ENCODE results near the gene ZNF14. TPM values are rescaled to one million over a fixed set of nuclear protein-coding genes. Genes with fewer than 3 reads are reported as not detected.
"Not testable (repeated sequence)": the region's sequence is repeated elsewhere in the genome, so short reads cannot be mapped to it uniquely, and the experiment has no call there.

ZNF14 gene
- total RNA-seq: 10 to 100 TPM in 3 of 4 donors, 1 to 10 TPM in 1; 5.6 to 29.1 (median 20.4) TPM

GRCh38 chr19:19732579-19733501 lies at the start of gene ZNF14:
TSS of gene ZNF14 (minus strand) at chr19:19733112. CDS start at chr19:19732958, 154 bp downstream.
- intact Hi-C loops (cut with DNase I; ENCODE audit: low total_unique reads): no loop called here
- Histone ChIP-seq H3K27me3 (no peaks in the 10 kb centered on the region), H3K4me3 (peak within 1 kb of the TSS; percentile 54 to 88), H3K36me3 (no peaks in the 10 kb centered on the region), H3K4me1 (no peaks in the 10 kb centered on the region), H3K9me3 (peaks cover 0 to 26% of the 10 kb centered on the region in 2 donors), H3K27ac (peak within 1 kb of the TSS; percentile 36 to 77)
- DNase-seq: peak; percentile 92 to 94
- TF ChIP-seq, protein P1, sequence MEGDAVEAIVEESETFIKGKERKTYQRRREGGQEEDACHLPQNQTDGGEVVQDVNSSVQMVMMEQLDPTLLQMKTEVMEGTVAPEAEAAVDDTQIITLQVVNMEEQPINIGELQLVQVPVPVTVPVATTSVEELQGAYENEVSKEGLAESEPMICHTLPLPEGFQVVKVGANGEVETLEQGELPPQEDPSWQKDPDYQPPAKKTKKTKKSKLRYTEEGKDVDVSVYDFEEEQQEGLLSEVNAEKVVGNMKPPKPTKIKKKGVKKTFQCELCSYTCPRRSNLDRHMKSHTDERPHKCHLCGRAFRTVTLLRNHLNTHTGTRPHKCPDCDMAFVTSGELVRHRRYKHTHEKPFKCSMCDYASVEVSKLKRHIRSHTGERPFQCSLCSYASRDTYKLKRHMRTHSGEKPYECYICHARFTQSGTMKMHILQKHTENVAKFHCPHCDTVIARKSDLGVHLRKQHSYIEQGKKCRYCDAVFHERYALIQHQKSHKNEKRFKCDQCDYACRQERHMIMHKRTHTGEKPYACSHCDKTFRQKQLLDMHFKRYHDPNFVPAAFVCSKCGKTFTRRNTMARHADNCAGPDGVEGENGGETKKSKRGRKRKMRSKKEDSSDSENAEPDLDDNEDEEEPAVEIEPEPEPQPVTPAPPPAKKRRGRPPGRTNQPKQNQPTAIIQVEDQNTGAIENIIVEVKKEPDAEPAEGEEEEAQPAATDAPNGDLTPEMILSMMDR (IDR thresholded peaks at IDR 0.05): no peak
- peak; percentile 82 to 87 for TF ChIP-seq POLR2A (IDR thresholded peaks at IDR 0.05)

DNA sequence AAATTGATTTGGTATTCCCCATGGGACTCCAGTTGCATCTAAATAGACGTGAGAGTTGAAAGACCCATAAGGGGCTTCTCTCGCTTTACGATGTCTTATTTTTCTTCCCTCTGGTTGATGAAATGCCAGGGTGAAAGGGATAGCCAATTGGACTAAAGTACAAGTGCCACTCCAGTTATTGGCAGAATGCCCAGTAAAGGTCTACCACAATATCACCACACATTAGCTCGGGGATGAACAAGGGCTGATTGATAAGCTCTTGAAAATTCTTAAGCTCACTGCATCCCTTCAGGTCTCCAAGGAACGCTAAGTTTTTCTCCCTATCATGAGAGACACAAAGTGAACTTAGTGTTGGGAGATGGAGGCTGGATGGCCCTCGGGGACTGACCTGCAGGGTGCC lies 48.9 kb upstream of the ZNF14 start:
- H3K27ac ChIP-seq; intact Hi-C loops (cut with DNase I; ENCODE audit: low total_unique reads); H3K9me3 ChIP-seq; H3K4me1 ChIP-seq; DNase-seq; H3K27me3 ChIP-seq; H3K4me3 ChIP-seq; H3K36me3 ChIP-seq: not testable (repeated sequence)

- Histone ChIP-seq H3K36me3 (no peaks in the 10 kb centered on the region), H3K27ac (no peak overlapping the region), H3K27me3 (no peaks in the 10 kb centered on the region), H3K4me3 (no peak overlapping the region), H3K9me3 (no peaks in the 10 kb centered on the region), H3K4me1 (no peaks in the 10 kb centered on the region)
- no peak for DNase-seq
- TF ChIP-seq, protein P1 (IDR thresholded peaks at IDR 0.05): no peak
- TF ChIP-seq POLR2A (IDR thresholded peaks at IDR 0.05): no peak
- intact Hi-C loops (cut with DNase I; ENCODE audit: low total_unique reads): no loop called here
These were observed 45.8 kb upstream of the ZNF14 start for GRCh38 chr19:19778666-19779065.

DNA sequence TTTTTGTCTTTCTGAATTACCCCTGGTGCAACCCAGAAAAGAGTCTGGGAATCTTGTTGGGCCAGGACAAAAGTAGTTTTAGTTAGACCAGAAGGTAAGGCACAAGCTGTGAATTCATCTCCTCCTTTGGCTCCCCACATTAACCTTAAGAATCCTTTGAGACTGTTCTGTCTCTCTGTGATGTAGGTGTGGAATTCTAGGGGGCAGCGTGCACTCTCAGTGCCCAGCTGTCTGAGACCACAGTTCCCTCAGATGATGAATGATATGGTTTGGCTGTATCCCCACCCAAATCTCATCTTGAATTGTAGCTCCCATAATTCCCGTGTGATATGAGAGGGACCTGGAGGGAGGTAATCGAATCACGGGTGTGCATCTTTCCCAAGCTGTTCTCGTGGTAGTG lies 44.8 kb upstream of the ZNF14 start:
- DNase-seq: no peak
- no peak overlapping the region for H3K4me3 ChIP-seq
- H3K9me3 ChIP-seq: no peaks in the 10 kb centered on the region
- no peaks in the 10 kb centered on the region for H3K36me3 ChIP-seq
- no peaks in the 10 kb centered on the region for H3K4me1 ChIP-seq
- no peaks in the 10 kb centered on the region for H3K27me3 ChIP-seq
- no peak overlapping the region for H3K27ac ChIP-seq
- no peak for TF ChIP-seq POLR2A (IDR thresholded peaks at IDR 0.05)
- TF ChIP-seq, protein P1 (IDR thresholded peaks at IDR 0.05): no peak
- intact Hi-C loops (cut with DNase I; ENCODE audit: low total_unique reads): no loop called here

DNA sequence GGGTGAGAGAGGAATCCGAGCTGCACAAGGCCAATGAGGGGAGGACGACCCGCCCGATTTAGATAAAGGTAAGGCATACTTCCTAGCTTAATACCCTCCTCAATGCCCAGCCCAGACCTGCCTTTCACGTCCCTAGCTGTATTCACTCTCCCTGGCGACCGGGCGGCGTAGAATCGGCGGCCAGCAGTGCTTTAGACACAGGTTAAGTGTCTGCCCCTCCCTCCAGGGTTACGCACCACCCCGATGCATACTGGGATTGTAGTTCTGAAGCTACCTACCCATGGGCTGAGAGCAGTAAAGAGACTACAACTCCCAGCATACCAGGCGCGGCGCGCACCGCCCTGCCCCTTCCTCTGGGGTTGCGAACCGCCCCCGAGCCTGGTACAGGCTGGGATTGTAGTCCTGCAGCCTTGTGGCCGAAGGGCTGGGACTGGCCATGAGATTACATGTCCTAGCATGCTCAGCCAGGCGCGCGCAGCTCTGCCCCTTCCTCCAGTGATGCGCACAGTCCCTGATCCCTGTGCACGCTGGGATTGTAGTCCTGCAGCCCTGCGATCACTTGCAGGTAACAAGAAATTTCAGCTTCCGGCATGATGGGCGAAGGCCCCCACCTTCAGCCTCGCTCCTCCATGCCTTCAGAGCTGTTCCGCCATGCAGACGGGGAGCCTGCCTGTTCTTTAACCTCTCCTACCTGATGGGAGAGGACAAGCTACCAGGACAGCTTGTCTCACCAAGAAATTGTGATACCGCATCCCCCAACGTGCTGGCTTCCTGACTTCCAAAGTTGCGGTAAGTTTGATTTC lies 43.5 kb upstream of the ZNF14 start:
- Histone ChIP-seq H3K9me3 (no peaks in the 10 kb centered on the region), H3K36me3 (no peaks in the 10 kb centered on the region), H3K4me1 (no peaks in the 10 kb centered on the region), H3K27ac (peak overlapping the region; percentile 51 to 75), H3K27me3 (no peaks in the 10 kb centered on the region), H3K4me3 (peak overlapping the region; percentile 62 to 74)
- TF ChIP-seq, protein P1 (IDR thresholded peaks at IDR 0.05): peak in 3 of 4 experiments; percentile 19 to 52 (median 22)
- peak; percentile 49 to 50 for TF ChIP-seq POLR2A (IDR thresholded peaks at IDR 0.05)
- peak; percentile 96 to 97 for DNase-seq
- intact Hi-C loops (cut with DNase I; ENCODE audit: low total_unique reads): no loop called here
